GM19043 (cell line): Measurements from ENCODE around the gene MAN1C1.

ENCODE experiments used
- ATAC-seq: cut with Tn5 transposase; IDR thresholded peaks from one replicate; pipeline ENCODE4 v1.9.1; 2021; ENCODE audit warnings: low read depth; ENCODE audit not compliant: unreplicated experiment

The MAN1C1 gene

GRCh38 chr1:25707280-25708016 lies 90.9 kb downstream of the MAN1C1 start:
- no peak for ATAC-seq

DNA sequence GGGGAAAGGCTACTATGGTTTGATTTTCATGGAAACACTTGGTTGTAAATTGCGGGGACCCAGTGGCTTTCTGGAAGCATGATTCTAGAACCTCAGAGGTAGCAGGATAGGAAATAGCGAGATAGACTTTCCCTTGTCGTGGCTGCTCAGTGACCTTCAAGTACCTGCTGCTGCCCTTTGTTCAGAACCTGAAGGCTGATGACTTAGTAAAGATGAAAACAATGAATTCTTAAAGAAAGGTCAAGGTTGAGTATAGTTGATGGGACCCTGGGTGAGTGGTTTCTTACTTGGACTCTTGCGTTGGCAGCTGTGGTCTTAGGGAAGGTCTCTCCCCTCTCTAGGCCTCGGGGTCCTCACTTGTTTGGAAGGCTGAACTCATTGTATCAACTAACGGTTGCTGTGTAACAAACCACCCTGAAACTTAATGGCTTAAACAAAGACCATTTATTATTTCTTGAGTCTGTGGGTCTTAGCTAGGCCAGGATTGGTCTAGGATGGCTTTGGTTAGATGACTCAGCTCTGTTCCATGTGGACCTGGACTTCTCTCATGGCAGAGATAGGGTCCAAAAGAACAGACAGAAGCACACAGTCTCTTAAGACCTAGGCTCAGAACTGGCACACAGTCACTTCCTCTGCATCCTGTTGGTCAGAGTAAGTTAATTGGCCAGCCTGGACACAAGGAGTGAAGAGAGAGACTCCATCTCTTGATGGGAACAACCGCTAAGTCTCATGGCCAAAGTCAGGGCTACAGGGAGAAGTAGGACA lies 94.2 kb downstream of the MAN1C1 start:
- ATAC-seq = no peak

DNA sequence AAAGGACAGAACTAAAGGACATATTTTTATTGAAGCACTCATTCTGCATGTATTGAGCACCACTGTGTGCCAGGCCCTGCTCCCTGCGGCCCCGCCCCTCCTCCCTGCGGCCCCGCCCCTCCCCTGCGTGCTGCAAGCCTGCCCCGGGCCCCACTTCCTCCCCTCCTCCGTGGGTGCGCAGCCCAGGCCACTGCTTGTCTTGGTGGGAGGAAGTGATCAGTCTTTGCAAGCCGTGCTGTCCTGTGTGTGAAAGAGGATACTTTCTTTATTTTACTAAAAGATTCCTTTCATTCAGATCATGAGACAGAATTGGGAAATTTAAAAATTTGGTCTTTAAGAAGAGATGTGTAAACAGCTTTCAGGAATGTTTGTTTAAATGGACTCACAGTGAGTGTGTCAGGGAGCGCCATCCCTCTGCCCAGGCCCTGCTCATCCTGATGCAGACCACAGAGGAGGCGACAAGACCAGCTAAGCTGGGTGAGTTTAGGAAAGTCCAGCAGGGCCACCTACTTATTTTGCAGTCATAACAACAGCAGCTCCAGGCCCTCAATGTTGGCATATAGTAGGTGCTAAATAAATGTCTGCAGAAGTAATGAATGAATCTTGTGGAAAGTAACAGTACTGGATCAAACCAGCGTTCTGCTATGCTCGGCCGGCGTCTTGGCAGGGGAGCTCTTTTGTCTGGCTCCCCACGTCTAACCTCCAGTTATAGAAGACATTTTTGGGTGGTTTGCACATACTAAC lies 95.1 kb downstream of the MAN1C1 start:
- ATAC-seq = no peak

DNA sequence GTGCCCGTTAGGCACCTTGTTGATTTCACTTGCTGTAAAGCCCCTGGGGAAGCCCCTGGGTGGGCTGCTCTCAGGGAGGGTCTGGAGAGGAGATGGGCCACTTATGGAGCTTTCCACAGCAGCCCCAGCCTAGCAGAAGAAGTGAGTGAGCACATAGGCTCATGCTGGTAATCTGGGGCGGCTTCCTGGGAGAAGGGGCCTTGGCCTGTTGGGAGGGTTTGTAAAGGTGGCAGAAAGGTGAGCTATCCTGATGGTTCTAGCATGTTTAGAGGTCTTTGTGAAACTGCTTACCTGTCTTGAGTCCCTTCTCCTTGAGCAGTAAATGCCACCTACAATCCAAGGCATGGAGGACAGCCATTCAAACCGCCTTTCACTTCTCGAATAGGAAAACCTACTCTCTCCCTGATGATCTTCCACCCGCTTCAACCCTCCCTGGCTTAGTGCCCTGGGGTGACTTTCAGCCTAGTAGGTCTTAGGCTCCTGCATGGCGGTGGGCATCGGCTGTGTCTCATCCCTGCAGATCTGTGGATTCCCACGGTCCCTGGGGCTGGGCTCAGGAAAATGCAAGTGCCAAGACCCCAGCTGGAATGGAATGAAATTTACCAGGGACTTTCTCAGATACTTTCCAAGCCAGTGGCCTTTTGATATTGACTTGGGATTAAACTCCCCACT lies 95.8 kb downstream of the MAN1C1 start:
- no peak for ATAC-seq

- ATAC-seq = no peak
These were observed 97.4 kb downstream of the MAN1C1 start for GRCh38 chr1:25713961-25714360.

- no peak for ATAC-seq
These were observed 97.9 kb downstream of the MAN1C1 start for GRCh38 chr1:25714372-25714931.

GRCh38 chr1:25715888-25716287 lies 99.3 kb downstream of the MAN1C1 start:
- no peak for ATAC-seq

DNA sequence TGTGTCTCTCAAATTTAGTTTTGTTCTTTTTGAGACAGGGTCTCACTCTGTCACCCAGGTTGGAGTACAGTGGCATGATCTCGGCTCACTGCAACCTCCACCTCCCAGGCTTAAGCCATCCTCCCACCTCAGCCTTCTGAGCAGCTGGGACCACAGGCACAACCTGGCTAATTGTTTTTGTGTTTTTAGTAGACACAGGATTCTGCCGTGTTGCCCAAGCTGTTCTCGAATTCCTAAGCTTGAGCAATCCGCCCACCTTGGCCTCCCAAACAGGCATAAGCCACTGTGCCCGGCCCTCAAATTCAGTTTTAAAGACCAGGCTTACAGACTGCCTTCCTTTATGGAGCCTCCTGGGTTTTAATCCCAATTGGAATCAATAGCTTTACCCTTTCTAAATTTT lies 99.7 kb downstream of the MAN1C1 start:
- ATAC-seq = no peak

DNA sequence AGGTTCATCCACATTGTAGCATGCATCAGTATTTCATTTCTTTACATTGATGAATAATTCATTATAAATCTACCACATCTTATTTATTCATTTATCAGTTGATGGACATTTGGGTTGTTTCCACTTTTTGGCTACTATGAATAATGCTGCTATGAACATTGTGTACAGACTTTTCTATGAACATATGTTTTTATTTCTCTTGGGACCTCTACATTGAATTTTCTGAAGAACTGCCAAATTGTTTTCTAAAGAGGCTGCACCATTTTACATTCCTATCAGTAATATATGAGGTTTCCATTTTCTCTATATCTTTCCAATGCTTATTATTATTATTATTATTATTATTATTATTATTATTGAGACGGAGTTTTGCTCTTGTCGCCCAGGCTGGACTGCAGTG lies 102.1 kb downstream of the MAN1C1 start:
- ATAC-seq = no peak

DNA sequence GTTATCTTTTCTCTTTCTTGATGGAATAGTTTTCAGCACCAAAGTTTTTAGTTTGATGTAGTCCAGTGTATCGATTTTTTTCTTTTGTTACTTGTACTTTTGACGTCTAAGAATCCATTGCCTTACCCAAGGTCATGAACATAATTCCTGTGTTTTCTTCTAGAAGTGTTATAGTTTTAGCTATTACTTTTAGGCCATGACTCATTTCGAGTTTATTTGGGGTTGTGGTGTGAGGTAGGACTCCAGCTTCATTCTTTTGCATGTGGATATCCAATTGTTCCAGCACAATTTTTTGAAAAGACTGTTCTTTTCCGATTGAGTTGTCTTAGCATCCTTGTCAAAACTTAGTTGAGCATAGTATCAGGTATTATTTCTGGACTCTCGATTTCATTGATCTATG lies 104.0 kb downstream of the MAN1C1 start:
- no peak for ATAC-seq

DNA sequence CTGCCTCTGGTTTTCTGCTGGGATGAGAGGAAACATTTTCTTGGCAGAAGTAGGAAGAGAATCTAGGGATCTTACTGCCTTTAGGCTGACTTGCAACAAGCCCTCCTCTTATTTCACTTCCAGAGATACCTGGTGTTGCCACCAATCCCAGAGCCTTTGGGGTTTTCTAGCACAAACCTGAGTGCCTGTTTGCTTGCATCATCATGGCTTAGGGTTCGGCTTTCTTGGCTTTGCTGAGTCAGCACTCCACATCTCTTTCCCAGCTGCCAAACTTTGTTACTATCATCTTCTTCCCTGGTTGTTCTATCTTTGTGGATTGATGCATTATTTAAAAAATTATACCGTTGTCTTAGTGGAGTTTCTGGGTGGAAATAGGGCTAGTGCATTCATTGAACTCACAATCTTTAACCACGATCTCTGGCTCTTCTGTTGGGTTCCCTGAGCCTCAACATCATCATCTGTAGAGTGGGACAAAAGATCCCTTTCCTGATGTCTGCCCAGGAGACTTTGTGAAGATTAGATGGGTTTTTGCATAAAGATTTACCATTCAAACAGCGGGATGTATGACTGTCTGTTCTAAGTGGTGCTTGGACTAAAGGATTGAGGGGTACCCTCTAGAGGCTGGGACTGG lies 106.8 kb downstream of the MAN1C1 start:
- no peak for ATAC-seq

DNA sequence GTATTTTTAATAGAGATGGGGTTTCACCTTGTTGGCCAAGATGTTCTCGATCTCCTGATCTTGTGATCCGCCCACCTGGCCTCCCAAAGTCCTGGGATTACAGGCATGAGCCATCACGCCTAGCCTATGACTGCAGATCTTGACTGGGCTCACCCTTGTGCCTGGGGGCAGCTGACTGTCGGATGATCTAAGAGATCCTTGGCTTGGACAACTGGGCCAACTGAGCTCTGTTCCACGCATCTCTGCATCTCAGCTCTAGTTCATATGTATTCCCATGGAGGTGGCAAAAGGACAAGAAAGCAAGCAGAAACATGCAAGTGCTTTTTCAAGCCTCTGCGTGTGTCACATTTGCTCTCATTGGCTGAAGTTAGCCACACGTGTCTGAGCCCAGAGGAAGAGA lies 107.6 kb downstream of the MAN1C1 start:
- ATAC-seq = no peak

DNA sequence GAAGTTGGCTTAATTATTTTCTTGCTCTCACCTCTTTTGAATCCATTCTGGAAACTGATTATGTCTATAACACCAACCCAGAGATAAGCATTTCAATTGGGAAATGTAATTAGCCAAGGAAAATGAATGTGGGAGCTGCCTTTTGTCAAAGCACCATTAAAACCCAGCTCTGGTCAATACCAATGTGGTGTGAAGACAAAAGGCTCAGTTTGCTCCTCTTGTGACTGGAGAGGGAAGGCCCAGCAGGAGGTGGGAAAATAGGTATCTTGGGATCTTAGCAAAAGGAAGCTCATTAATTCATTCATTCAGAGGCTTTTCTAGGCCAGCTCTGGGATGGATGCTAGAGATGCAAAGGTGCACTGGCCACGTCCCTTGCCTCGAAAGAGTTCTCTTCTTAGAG lies 108.4 kb downstream of the MAN1C1 start:
- no peak for ATAC-seq

DNA sequence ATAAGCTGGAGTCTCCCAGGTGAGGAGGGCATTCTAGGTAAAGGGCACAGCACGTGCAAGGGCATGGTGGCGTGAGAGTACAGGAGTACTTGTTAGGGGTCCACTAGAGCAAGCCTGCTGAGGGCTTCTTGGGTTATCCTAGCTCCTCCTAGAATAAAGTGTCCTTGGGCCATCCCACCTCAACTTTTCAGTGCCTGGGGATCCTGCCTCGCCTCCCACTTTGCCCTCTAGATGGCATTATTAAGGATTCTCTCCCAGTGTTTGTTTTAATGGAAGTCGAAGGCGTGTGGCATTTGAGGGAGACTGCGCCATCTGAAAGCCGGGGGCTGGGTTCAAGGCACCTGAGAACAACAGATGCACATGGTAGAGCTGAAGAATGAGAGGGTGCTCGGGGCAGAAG lies 108.9 kb downstream of the MAN1C1 start:
- no peak for ATAC-seq

DNA sequence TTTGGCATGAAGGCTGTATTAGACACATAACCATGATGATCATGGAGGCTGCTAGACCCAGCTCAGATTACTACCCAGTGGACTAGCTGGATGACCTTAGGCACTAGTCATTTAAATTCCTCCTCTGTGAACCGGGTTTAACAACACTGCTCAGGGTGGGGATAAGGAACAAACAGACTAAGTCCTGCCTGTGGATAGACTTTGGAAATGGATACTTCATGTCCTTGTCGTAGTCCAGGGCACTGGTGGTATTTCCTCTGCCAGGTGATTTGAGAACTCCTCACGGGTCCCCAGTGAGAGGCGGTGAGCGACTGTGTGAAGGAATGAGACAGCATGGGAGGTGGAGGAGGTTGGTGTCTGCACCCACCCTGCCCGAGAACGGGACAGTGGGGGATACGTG lies 110.5 kb downstream of the MAN1C1 start:
- no peak for ATAC-seq

DNA sequence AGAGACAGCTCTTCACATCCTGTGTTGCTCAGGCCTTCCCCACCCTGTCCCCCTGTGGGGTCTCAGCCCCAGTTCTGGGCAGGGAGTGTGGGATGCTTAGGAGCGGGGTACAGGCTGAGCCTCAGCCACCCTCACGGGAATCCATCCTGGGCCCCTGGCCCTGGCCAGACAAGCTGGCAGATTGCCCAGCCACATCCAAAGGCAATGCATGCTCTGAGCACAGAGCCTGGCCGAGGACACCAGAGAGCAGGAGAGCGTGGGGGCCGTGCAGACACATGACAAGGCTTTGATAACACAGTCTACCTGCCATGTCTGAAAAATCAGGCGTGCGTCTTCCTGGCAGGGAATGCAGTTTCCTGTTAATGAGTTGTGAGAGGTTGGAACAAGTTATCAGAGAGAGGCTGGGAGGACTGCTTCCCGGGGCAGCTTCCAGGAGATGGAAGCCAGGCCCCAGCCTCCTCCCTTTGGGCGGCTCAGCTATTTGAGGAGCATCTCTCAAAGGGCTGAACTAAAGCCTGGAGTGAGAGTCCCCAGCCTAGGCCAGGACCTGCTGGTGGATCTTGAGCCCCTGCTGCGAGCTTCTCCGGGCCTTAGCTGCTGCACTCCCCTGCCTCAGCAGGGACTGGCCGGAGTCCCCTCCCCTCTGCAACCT lies 111.2 kb downstream of the MAN1C1 start:
- no peak for ATAC-seq

- no peak for ATAC-seq
These were observed 111.8 kb downstream of the MAN1C1 start for GRCh38 chr1:25728301-25728935.

GRCh38 chr1:25729045-25729444 lies 112.5 kb downstream of the MAN1C1 start:
- no peak for ATAC-seq
